ENCODE results near the gene RNPS1.

DNA sequence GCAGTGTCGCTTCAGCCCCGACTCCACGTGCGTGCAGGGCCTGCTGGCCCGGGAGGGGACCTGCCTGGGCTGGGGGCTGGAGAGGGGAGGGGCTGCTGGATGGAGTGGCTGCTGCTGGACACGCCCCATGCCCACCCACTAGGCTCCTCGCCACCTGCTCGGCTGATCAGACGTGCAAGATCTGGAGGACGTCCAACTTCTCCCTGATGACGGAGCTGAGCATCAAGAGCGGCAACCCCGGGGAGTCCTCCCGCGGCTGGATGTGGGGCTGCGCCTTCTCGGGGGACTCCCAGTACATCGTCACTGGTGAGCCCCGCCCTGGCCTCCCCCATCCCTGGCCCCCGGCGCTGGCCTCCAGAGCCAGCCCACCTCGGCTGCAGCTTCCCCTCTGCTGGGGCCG, 59.6 kb downstream of the RNPS1 start:
- TF ChIP-seq, protein P1, sequence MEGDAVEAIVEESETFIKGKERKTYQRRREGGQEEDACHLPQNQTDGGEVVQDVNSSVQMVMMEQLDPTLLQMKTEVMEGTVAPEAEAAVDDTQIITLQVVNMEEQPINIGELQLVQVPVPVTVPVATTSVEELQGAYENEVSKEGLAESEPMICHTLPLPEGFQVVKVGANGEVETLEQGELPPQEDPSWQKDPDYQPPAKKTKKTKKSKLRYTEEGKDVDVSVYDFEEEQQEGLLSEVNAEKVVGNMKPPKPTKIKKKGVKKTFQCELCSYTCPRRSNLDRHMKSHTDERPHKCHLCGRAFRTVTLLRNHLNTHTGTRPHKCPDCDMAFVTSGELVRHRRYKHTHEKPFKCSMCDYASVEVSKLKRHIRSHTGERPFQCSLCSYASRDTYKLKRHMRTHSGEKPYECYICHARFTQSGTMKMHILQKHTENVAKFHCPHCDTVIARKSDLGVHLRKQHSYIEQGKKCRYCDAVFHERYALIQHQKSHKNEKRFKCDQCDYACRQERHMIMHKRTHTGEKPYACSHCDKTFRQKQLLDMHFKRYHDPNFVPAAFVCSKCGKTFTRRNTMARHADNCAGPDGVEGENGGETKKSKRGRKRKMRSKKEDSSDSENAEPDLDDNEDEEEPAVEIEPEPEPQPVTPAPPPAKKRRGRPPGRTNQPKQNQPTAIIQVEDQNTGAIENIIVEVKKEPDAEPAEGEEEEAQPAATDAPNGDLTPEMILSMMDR (IDR thresholded peaks at IDR 0.05; ENCODE audit: insufficient read depth, low read length, poor library complexity, severe bottlenecking), result no peak
- TF ChIP-seq EZH2phosphoT487 (conservative IDR thresholded peaks at IDR 0.05; ENCODE audit: low read length), result no peak
